Measurements from ENCODE around the gene NXPH1.

NXPH1 gene

GRCh38 chr7:8739837-8740236 lies 306.4 kb downstream of the NXPH1 start:
- no peak for DNase-seq

- no peak for DNase-seq
Observed at GRCh38 chr7:8742837-8743236, 309.4 kb downstream of the NXPH1 start.

GRCh38 chr7:8747338-8747737 lies 313.9 kb downstream of the NXPH1 start:
- DNase-seq: no peak

- no peak for DNase-seq
Observed at GRCh38 chr7:8751557-8752231, 318.3 kb downstream of the NXPH1 start.

GRCh38 chr7:8753355-8753754 lies 319.9 kb downstream of the NXPH1 start:
- no peak for DNase-seq

- no peak for DNase-seq
Observed at GRCh38 chr7:8761731-8762130, 328.3 kb downstream of the NXPH1 start.

- DNase-seq: no peak
Observed at GRCh38 chr7:8762803-8763202, 329.4 kb downstream of the NXPH1 start.

GRCh38 chr7:8765374-8765773 lies 332.0 kb downstream of the NXPH1 start:
- no peak for DNase-seq

GRCh38 chr7:8773518-8773917 lies 340.1 kb downstream of the NXPH1 start:
- DNase-seq: no peak

- no peak for DNase-seq
Observed at GRCh38 chr7:8778459-8778858, 345.1 kb downstream of the NXPH1 start.

- no peak for DNase-seq
Observed at GRCh38 chr7:8781166-8781565, 347.8 kb downstream of the NXPH1 start.

GRCh38 chr7:8783229-8783628 lies 349.8 kb downstream of the NXPH1 start:
- DNase-seq: no peak

GRCh38 chr7:8785081-8785480 lies 351.7 kb downstream of the NXPH1 start:
- DNase-seq: no peak

GRCh38 chr7:8800986-8801385 lies 367.6 kb downstream of the NXPH1 start:
- DNase-seq: no peak

All from stimulated activated CD4-positive, alpha-beta T cell treated with anti-CD3 and anti-CD28 coated beads, Interleukin-1b, Interleukin-23, amount 100 ng/mL, for 48 hours (primary cell).